ENCODE measurements around the gene NBEAL1. TPM values are rescaled to one million over a fixed set of nuclear protein-coding genes. Genes with fewer than 3 reads are reported as not detected.

NBEAL1 gene
- total RNA-seq, 1 experiment from 2014 or later, result 8.0 TPM

Other genes with a start within 250 kb of the NBEAL1 start
- gene ICA1L, start 143.1 kb upstream of the NBEAL1 start, total RNA-seq (2014; rRNA removed; shearing (Covaris generic)), result 9.2 and 15.5 TPM in 2 replicates
- gene WDR12, start 103.2 kb upstream of the NBEAL1 start, total RNA-seq (2014; rRNA removed; shearing (Covaris generic)), result 43.6 and 112 TPM in 2 replicates
- gene CARF, start 102.6 kb upstream of the NBEAL1 start, total RNA-seq (2014; rRNA removed; shearing (Covaris generic)), result 4.4 and 18.7 TPM in 2 replicates
- gene CYP20A1, start 224.1 kb downstream of the NBEAL1 start, total RNA-seq (2014; rRNA removed; shearing (Covaris generic)), result 13.5 and 15.0 TPM in 2 replicates